NCI-H1436 (cell line): ENCODE measurements around the gene CALM1.

ENCODE experiments used
- DNase-seq: peaks from one replicate; lab custom pipeline; 2025; lab: John Stamatoyannopoulos, UW

The CALM1 gene

GRCh38 chr14:90396341-90397339, at the start of gene CALM1:
CALM1 (plus strand) TSS chr14:90397029; CDS start chr14:90397231, 202 bp downstream.
- DNase-seq = peak; percentile 89

GRCh38 chr14:90348270-90348669, 48.6 kb upstream of the CALM1 start:
- no peak for DNase-seq

- no peak for DNase-seq
These were observed 47.1 kb upstream of the CALM1 start for GRCh38 chr14:90349739-90350138.

- DNase-seq = no peak
These were observed 42.1 kb upstream of the CALM1 start for GRCh38 chr14:90354551-90355298.

- no peak for DNase-seq
These were observed 41.0 kb upstream of the CALM1 start for GRCh38 chr14:90355540-90356518.

GRCh38 chr14:90356925-90357324, 39.9 kb upstream of the CALM1 start:
- no peak for DNase-seq

- no peak for DNase-seq
These were observed 38.5 kb upstream of the CALM1 start for GRCh38 chr14:90358359-90358758.

GRCh38 chr14:90361865-90362557, 34.8 kb upstream of the CALM1 start:
- DNase-seq = no peak

- no peak for DNase-seq
These were observed 34.3 kb upstream of the CALM1 start for GRCh38 chr14:90362558-90362896.

GRCh38 chr14:90368946-90369721, 27.7 kb upstream of the CALM1 start:
- DNase-seq = no peak

- DNase-seq = no peak
These were observed 22.9 kb upstream of the CALM1 start for GRCh38 chr14:90373887-90374286.

- DNase-seq = no peak
These were observed 22.0 kb upstream of the CALM1 start for GRCh38 chr14:90374813-90375212.

GRCh38 chr14:90375934-90376333, 20.9 kb upstream of the CALM1 start:
- DNase-seq = no peak

GRCh38 chr14:90378249-90378648, 18.6 kb upstream of the CALM1 start:
- DNase-seq = no peak

- no peak for DNase-seq
These were observed 17.7 kb upstream of the CALM1 start for GRCh38 chr14:90379106-90379505.

GRCh38 chr14:90381011-90381786, 15.6 kb upstream of the CALM1 start:
- DNase-seq = no peak

- peak; percentile 45 for DNase-seq
These were observed 14.8 kb upstream of the CALM1 start for GRCh38 chr14:90381999-90382451.

GRCh38 chr14:90382491-90383125, 14.2 kb upstream of the CALM1 start:
- peak; percentile 32 for DNase-seq

GRCh38 chr14:90383126-90383730, 13.6 kb upstream of the CALM1 start:
- DNase-seq = peak; percentile 98
